IMR-90 (cell line): Measurements from ENCODE around the gene GUCY1A2. TPM values are rescaled to one million over a fixed set of nuclear protein-coding genes. Genes with fewer than 3 reads are reported as not detected.

Source experiments
- ATAC-seq: fragments of 200-7000 bp; cut with Tn5 transposase; 2 replicates; pipeline ENCODE4 v1.9.1; 2020; ENCODE audit warnings: low read depth, mild to moderate bottlenecking, moderate library complexity
- BruUV-seq: library from RNA; stranded (reverse); fragments of 400-500 nt; replicated peaks from 2 replicates; lab custom pipeline; 2021; lab: Mats Ljungman, UMichigan
- CTCF ChIA-PET: fragments of 300-600 bp; formaldehyde crosslinking; extraction: SDS; loops from one replicate; lab custom pipeline; 2021; ENCODE audit warnings: antibody characterized with exemption; lab: Yijun Ruan, JAX
- POLR2A ChIA-PET: fragments of 300-600 bp; sonication (Branson Sonifier 250); formaldehyde crosslinking; loops from one replicate; lab custom pipeline; 2022; ENCODE audit warnings: antibody characterized with exemption; ENCODE audit not compliant: unreplicated experiment; lab: Charles Lee
- DNase-seq: peaks from one replicate; pipeline ENCODE4 v3.0.0; 2013
- H2AFZ ChIP-seq: replicated peaks from 2 replicates; pipeline ENCODE3; 2013; ENCODE audit warnings: low read length, mild to moderate bottlenecking; ENCODE audit not compliant: poor library complexity
- H2AK5ac ChIP-seq: 2 replicates; pipeline ENCODE4 v1.6.1; 2013; ENCODE audit warnings: low read depth, low read length, inconsistent platforms
- H2AK9ac ChIP-seq: replicated peaks from 2 replicates; pipeline ENCODE3; 2013; ENCODE audit warnings: mild to moderate bottlenecking, low read depth, low read length, moderate library complexity; ENCODE audit not compliant: poor library complexity
- H2BK120ac ChIP-seq: 2 replicates; pipeline ENCODE4 v1.6.1; 2013; ENCODE audit warnings: low read depth, low read length, inconsistent platforms
- H2BK15ac ChIP-seq: 3 replicates; pipeline ENCODE4 v1.6.1; 2013; ENCODE audit warnings: low read depth, low read length, inconsistent platforms
- H2BK20ac ChIP-seq: 2 replicates; pipeline ENCODE4 v1.6.1; 2013; ENCODE audit warnings: low read depth, mild to moderate bottlenecking, inconsistent platforms, low read length, moderate library complexity
- H2BK5ac ChIP-seq: 2 replicates; pipeline ENCODE4 v1.6.1; 2013; ENCODE audit warnings: mild to moderate bottlenecking, low read depth, low read length, inconsistent platforms; ENCODE audit not compliant: poor library complexity, severe bottlenecking
- H3K14ac ChIP-seq: replicated peaks from 2 replicates; pipeline ENCODE4 v1.6.1; 2013; ENCODE audit warnings: low read depth, low read length, inconsistent platforms
- H3K18ac ChIP-seq: 2 replicates; pipeline ENCODE4 v1.6.1; 2013; ENCODE audit warnings: low read depth, low read length, control low read depth
- H3K23ac ChIP-seq: 2 replicates; pipeline ENCODE4 v1.6.1; 2013; ENCODE audit warnings: low read depth, low read length, inconsistent platforms
- H3K27ac ChIP-seq: 2 replicates; pipeline ENCODE4 v1.5.1; 2013; ENCODE audit warnings: mild to moderate bottlenecking, control low read depth, low read length; ENCODE audit not compliant: insufficient read depth
- H3K27me3 ChIP-seq: 2 replicates; pipeline ENCODE4 v1.6.1; 2013; ENCODE audit warnings: low read length; ENCODE audit not compliant: control insufficient read depth, insufficient read depth
- H3K36me3 ChIP-seq: 2 replicates; pipeline ENCODE4 v1.6.1; 2013; ENCODE audit warnings: low read length, mixed read lengths; ENCODE audit not compliant: control insufficient read depth, insufficient read depth
- H3K4ac ChIP-seq: 2 replicates; pipeline ENCODE4 v1.6.1; 2013; ENCODE audit warnings: low read depth, low read length, inconsistent platforms
- H3K4me1 ChIP-seq: 2 replicates; pipeline ENCODE4 v1.6.1; 2013; ENCODE audit warnings: low read length, mixed read lengths; ENCODE audit not compliant: control insufficient read depth, insufficient read depth
- H3K4me2 ChIP-seq: 2 replicates; pipeline ENCODE4 v1.6.1; 2013; ENCODE audit warnings: low read depth, mild to moderate bottlenecking, control low read depth, low read length, moderate library complexity
- H3K4me3 ChIP-seq: 2 replicates; pipeline ENCODE4 v1.5.1; 2013; ENCODE audit warnings: low read depth, mild to moderate bottlenecking, control low read depth, low read length, moderate library complexity; ENCODE audit not compliant: insufficient read depth
- H3K56ac ChIP-seq: 2 replicates; pipeline ENCODE4 v1.6.1; 2013; ENCODE audit warnings: low read length, inconsistent platforms; ENCODE audit not compliant: insufficient read depth; ENCODE audit errors: extremely low read depth
- H3K79me1 ChIP-seq, 2 experiments: 2 replicates each; pipeline ENCODE4 v1.6.1; 2013; ENCODE audit warnings: low read length in 2 of 2, inconsistent platforms in 1 of 2, low read depth in 1 of 2
- H3K9ac ChIP-seq: 2 replicates; pipeline ENCODE4 v1.6.1; 2013; ENCODE audit warnings: low read depth, low read length, control low read depth
- H3K9me1 ChIP-seq: 2 replicates; pipeline ENCODE4 v1.6.1; 2013; ENCODE audit warnings: low read length, inconsistent platforms; ENCODE audit not compliant: insufficient read depth
- H3K9me3 ChIP-seq: 2 replicates; pipeline ENCODE4 v1.6.1; 2013; ENCODE audit warnings: low read length; ENCODE audit not compliant: control insufficient read depth, insufficient read depth
- H4K20me1 ChIP-seq: 2 replicates; pipeline ENCODE4 v1.6.1; 2013; ENCODE audit warnings: low read length, inconsistent platforms; ENCODE audit not compliant: insufficient read depth
- H4K5ac ChIP-seq: 2 replicates; pipeline ENCODE4 v1.6.1; 2013; ENCODE audit warnings: mild to moderate bottlenecking, low read depth, low read length, control low read depth
- H4K8ac ChIP-seq, 2 experiments: 2 replicates each; pipeline ENCODE4 v1.6.1; 2013; ENCODE audit warnings: low read depth in 2 of 2, low read length in 2 of 2, control low read depth in 1 of 2, inconsistent platforms in 1 of 2
- H4K91ac ChIP-seq: 2 replicates; pipeline ENCODE4 v1.6.1; 2013; ENCODE audit warnings: low read depth, low read length, inconsistent platforms; ENCODE audit not compliant: insufficient read depth
- BHLHE40 ChIP-seq: fragments of 150-350 bp; IDR thresholded peaks from 2 replicates; pipeline ENCODE4 v1.6.1; 2016; ENCODE audit warnings: mild to moderate bottlenecking, low read depth, low read length
- CEBPB ChIP-seq: IDR thresholded peaks from 2 replicates; pipeline ENCODE4 v1.6.1; 2012; ENCODE audit warnings: low read depth, low read length, improper control_type of control experiment
- CHD1 ChIP-seq: IDR thresholded peaks from 2 replicates; pipeline ENCODE4 v1.6.1; 2012; ENCODE audit warnings: low read depth, low read length, improper control_type of control experiment
- FOS ChIP-seq: fragments of 150-350 bp; IDR thresholded peaks from 2 replicates; pipeline ENCODE4 v1.6.1; 2016; ENCODE audit warnings: low read depth, low read length
- MAZ ChIP-seq: IDR thresholded peaks from 2 replicates; pipeline ENCODE4 v1.6.1; 2012; ENCODE audit warnings: low read depth, mild to moderate bottlenecking, low read length, improper control_type of control experiment, moderate library complexity, borderline replicate concordance
- NFE2L2 ChIP-seq: fragments of 150-350 bp; IDR thresholded peaks from 2 replicates; pipeline ENCODE4 v1.6.1; 2016; ENCODE audit warnings: low read depth, mild to moderate bottlenecking, low read length
- RAD21 ChIP-seq: IDR thresholded peaks from 2 replicates; pipeline ENCODE4 v1.6.1; 2012; ENCODE audit warnings: low read length, improper control_type of control experiment
- RCOR1 ChIP-seq: IDR thresholded peaks from 2 replicates; pipeline ENCODE4 v1.6.1; 2012; ENCODE audit warnings: mild to moderate bottlenecking, low read length, improper control_type of control experiment; ENCODE audit not compliant: insufficient replicate concordance
- RFX5 ChIP-seq: IDR thresholded peaks from 2 replicates; pipeline ENCODE4 v1.8.0; 2012; ENCODE audit warnings: low read depth, mild to moderate bottlenecking, low read length, moderate library complexity
- WGBS, 2 experiments: methylation state at CpG; one replicate each; pipeline versions ENCODE4 v1.1.5 to v1.1.7; 2013; ENCODE audit warnings: missing lambda C conversion rate in 2 of 2; ENCODE audit not compliant: insufficient read length in 1 of 2; ENCODE audit errors: extremely low coverage in 2 of 2; 5-methylcytosine and 5-hydroxymethylcytosine counted together
- dilution Hi-C: fragments of 300-500 bp; cut with HindIII; formaldehyde crosslinking; loops from one replicate; pipeline ENCODE4 v1.14.3; 2018; ENCODE audit warnings: low sequenced_read_pairs; ENCODE audit not compliant: unreplicated experiment
- in situ Hi-C: fragments of 300-500 bp; cut with MboI; formaldehyde crosslinking; loops from 3 replicates; pipeline ENCODE4 v1.14.3; 2019; ENCODE audit warnings: low sequenced_read_pairs, inconsistent platforms, mixed read lengths
- intact Hi-C: fragments of 100-400 bp; cut with micrococcal nuclease; formaldehyde crosslinking; loops from 2 replicates; pipeline ENCODE4 v1.10.0; 2022
- polyA plus RNA-seq, 3 experiments: library from polyadenylated mRNA; depleted of rRNA; stranded (reverse); fragments of >200 nt; gene quantifications; 2 replicates each; pipeline ENCODE4 v1.2.3, GENCODE V29; 2012; ENCODE audit warnings: low replicate concordance in 1 of 3
- total RNA-seq: library from RNA; depleted of rRNA; stranded (reverse); fragments of >200 nt; gene quantifications from 2 replicates; pipeline ENCODE4 v1.2.3, GENCODE V29; 2012
- TF ChIP-seq, protein P1 (sequence below): fragments of 150-350 bp; IDR thresholded peaks from 2 replicates; pipeline ENCODE4 v1.6.1; 2016; ENCODE audit warnings: low read depth, mild to moderate bottlenecking, low read length, moderate library complexity, borderline replicate concordance
- TF ChIP-seq, protein P2 (sequence below): conservative IDR thresholded peaks from 2 replicates; pipeline ENCODE4 v1.5.1; 2012; ENCODE audit warnings: mild to moderate bottlenecking, low read depth, low read length, improper control_type of control experiment
- TF ChIP-seq, protein P3 (sequence below): fragments of 150-350 bp; IDR thresholded peaks from 2 replicates; pipeline ENCODE4 v1.6.1; 2017; ENCODE audit warnings: mild to moderate bottlenecking, antibody characterized with exemption, low read length, low read depth

The GUCY1A2 gene
- total and polyA plus RNA-seq, 2 of the 4 experiments (the other 2 are of a cell fraction): under 0.01 to 0.03 TPM

DNA sequence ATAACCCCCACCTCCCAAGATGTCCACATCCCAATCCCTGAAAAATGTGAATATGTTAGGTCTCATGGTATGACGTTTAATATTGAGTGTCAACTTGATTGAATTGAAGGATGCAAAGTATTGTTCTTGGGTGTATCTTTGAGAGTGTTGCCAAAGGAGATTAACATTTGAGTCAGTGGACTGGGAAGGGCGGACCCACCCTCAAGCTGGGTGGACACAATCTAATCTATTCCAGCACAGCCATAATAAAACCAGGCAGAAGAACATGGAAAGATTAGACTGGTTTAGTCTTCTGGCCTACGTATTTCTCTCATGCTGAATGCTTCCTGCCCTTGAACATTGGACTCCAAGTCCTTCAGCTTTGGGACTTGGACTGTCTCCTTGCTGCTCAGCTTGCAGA lies 315.5 kb downstream of the GUCY1A2 start:
- no peaks in the 10 kb centered on the region for H3K36me3 ChIP-seq
- no peak overlapping the region for H3K56ac ChIP-seq
- POLR2A ChIA-PET: no interaction called here
- CTCF ChIA-PET: interaction anchor here (0.7 kb wide), 1 partner anchor 77 kb away, joined by 3 read pairs; no protein-coding TSS in a partner anchor
- DNase-seq (no peak), ATAC-seq (no peak)
- no peak overlapping the region for H2BK120ac ChIP-seq
- no peak overlapping the region for H3K23ac ChIP-seq
- H2AFZ ChIP-seq: no peak overlapping the region
- WGBS, 2 experiments: no CpG with 5 or more reads among the region's 3 CpGs
- no peak overlapping the region for H2BK15ac ChIP-seq
- BruUV-seq: no TSS peak
- H4K5ac ChIP-seq: no peak overlapping the region
- no peaks in the 10 kb centered on the region for H3K4me1 ChIP-seq
- H3K9me1 ChIP-seq: no peaks in the 10 kb centered on the region
- no peak overlapping the region for H3K4me2 ChIP-seq
- dilution Hi-C loops (no loop called here), in situ Hi-C loops (no loop called here), intact Hi-C loops (no loop called here)
- H4K91ac ChIP-seq: no peak overlapping the region
- H3K4me3 ChIP-seq: no peak overlapping the region
- no peak overlapping the region for H2BK20ac ChIP-seq
- H3K18ac ChIP-seq: no peak overlapping the region
- H3K9me3 ChIP-seq: no peaks in the 10 kb centered on the region
- no peaks in the 10 kb centered on the region for H4K20me1 ChIP-seq
- no peak overlapping the region for H2AK5ac ChIP-seq
- no peak overlapping the region for H4K8ac ChIP-seq
- no peak overlapping the region for H3K27ac ChIP-seq
- no peak overlapping the region for H3K14ac ChIP-seq
- no peak overlapping the region for H3K4ac ChIP-seq
- no peak overlapping the region for H3K9ac ChIP-seq
- TF ChIP-seq NFE2L2: no peak
- no peak for TF ChIP-seq RCOR1
- TF ChIP-seq, protein P1, sequence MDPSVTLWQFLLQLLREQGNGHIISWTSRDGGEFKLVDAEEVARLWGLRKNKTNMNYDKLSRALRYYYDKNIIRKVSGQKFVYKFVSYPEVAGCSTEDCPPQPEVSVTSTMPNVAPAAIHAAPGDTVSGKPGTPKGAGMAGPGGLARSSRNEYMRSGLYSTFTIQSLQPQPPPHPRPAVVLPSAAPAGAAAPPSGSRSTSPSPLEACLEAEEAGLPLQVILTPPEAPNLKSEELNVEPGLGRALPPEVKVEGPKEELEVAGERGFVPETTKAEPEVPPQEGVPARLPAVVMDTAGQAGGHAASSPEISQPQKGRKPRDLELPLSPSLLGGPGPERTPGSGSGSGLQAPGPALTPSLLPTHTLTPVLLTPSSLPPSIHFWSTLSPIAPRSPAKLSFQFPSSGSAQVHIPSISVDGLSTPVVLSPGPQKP: no peak
- no peak for TF ChIP-seq BHLHE40
- no peak for TF ChIP-seq CEBPB
- TF ChIP-seq RFX5: no peak
- no peak for TF ChIP-seq FOS
- TF ChIP-seq, protein P2, sequence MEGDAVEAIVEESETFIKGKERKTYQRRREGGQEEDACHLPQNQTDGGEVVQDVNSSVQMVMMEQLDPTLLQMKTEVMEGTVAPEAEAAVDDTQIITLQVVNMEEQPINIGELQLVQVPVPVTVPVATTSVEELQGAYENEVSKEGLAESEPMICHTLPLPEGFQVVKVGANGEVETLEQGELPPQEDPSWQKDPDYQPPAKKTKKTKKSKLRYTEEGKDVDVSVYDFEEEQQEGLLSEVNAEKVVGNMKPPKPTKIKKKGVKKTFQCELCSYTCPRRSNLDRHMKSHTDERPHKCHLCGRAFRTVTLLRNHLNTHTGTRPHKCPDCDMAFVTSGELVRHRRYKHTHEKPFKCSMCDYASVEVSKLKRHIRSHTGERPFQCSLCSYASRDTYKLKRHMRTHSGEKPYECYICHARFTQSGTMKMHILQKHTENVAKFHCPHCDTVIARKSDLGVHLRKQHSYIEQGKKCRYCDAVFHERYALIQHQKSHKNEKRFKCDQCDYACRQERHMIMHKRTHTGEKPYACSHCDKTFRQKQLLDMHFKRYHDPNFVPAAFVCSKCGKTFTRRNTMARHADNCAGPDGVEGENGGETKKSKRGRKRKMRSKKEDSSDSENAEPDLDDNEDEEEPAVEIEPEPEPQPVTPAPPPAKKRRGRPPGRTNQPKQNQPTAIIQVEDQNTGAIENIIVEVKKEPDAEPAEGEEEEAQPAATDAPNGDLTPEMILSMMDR: no peak
- TF ChIP-seq, protein P3, sequence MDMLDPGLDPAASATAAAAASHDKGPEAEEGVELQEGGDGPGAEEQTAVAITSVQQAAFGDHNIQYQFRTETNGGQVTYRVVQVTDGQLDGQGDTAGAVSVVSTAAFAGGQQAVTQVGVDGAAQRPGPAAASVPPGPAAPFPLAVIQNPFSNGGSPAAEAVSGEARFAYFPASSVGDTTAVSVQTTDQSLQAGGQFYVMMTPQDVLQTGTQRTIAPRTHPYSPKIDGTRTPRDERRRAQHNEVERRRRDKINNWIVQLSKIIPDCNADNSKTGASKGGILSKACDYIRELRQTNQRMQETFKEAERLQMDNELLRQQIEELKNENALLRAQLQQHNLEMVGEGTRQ: no peak
- TF ChIP-seq CHD1: no peak
- no peak for TF ChIP-seq MAZ
- no peak for TF ChIP-seq RAD21
- H2AK9ac ChIP-seq: no peak overlapping the region
- H2BK5ac ChIP-seq: no peak overlapping the region
- H3K27me3 ChIP-seq: no peaks in the 10 kb centered on the region
- H3K79me1 ChIP-seq: no peaks in the 10 kb centered on the region
